ENCODE measurements around the gene GSTT4.
"Not testable (repeated sequence)": the region's sequence is repeated elsewhere in the genome, so short reads cannot be mapped to it uniquely, and the experiment has no call there.

- not testable (repeated sequence) for TF ChIP-seq SRF (IDR thresholded peaks at IDR 0.05; ENCODE audit: low read depth, low read length); ZNF780A (CRISPR knock-in tag; IDR thresholded peaks at IDR 0.05); SIX4 (CRISPR knock-in tag; IDR thresholded peaks at IDR 0.05); ZBTB26 (CRISPR knock-in tag; IDR thresholded peaks at IDR 0.05; ENCODE audit: borderline replicate concordance); ZSCAN9 (CRISPR knock-in tag; IDR thresholded peaks at IDR 0.05; ENCODE audit: borderline replicate concordance); PHF8 (CRISPR knock-in tag; IDR thresholded peaks at IDR 0.05); MAFG (CRISPR knock-in tag; IDR thresholded peaks at IDR 0.05)
Measured at GRCh38 chr22:23974345-23974744, 30.9 kb downstream of the GSTT4 start, which contains the start of gene DDT.

Measured in HepG2 (cell line).